Fibroblast of mammary gland (primary cell): ENCODE measurements around the gene B4GALNT3.

Experiments
- DNase-seq: peaks from one replicate; pipeline ENCODE4 v3.0.0-alpha.2; 2010; ENCODE audit warnings: low read depth
- H3K4me3 ChIP-seq: 2 replicates; pipeline ENCODE4 v1.5.1; 2011; ENCODE audit warnings: low read depth, mild to moderate bottlenecking, low read length, moderate library complexity; ENCODE audit not compliant: control insufficient read depth
- TF ChIP-seq, protein P1 (sequence below): conservative IDR thresholded peaks from 2 replicates; pipeline ENCODE4 v1.5.1; 2011; ENCODE audit warnings: low read depth, low read length, inconsistent platforms; ENCODE audit not compliant: control insufficient read depth, insufficient read depth

Gene B4GALNT3

DNA sequence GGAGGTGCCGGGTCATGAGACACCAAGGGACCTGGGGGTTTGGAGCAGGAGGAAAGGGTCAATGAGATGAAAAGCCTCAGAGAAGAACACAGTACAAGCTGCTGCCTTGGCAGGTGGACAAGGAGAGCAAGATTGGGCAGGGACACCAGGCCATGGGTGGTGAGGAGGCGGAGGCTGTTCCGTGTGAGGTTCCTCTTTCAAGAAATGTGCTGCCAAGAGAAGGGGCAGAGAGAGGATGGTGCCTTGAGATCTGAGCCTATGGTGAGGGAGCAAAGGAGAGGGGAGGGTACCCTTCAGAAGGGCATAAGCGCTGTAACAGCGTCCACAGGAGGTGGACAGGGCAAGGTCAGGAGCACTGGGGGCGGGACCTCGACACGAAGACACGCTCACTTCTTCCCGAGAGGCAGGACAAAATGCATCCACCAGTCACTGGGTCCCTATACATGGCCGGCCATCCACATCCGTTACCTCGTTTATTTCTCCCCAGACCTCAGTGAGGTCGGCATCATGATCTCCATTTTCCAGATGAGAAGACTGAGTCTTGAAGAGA is 100.2 kb downstream of the B4GALNT3 start:
- no peak overlapping the region for H3K4me3 ChIP-seq
- TF ChIP-seq, protein P1, sequence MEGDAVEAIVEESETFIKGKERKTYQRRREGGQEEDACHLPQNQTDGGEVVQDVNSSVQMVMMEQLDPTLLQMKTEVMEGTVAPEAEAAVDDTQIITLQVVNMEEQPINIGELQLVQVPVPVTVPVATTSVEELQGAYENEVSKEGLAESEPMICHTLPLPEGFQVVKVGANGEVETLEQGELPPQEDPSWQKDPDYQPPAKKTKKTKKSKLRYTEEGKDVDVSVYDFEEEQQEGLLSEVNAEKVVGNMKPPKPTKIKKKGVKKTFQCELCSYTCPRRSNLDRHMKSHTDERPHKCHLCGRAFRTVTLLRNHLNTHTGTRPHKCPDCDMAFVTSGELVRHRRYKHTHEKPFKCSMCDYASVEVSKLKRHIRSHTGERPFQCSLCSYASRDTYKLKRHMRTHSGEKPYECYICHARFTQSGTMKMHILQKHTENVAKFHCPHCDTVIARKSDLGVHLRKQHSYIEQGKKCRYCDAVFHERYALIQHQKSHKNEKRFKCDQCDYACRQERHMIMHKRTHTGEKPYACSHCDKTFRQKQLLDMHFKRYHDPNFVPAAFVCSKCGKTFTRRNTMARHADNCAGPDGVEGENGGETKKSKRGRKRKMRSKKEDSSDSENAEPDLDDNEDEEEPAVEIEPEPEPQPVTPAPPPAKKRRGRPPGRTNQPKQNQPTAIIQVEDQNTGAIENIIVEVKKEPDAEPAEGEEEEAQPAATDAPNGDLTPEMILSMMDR, result no peak
- no peak for DNase-seq

DNA sequence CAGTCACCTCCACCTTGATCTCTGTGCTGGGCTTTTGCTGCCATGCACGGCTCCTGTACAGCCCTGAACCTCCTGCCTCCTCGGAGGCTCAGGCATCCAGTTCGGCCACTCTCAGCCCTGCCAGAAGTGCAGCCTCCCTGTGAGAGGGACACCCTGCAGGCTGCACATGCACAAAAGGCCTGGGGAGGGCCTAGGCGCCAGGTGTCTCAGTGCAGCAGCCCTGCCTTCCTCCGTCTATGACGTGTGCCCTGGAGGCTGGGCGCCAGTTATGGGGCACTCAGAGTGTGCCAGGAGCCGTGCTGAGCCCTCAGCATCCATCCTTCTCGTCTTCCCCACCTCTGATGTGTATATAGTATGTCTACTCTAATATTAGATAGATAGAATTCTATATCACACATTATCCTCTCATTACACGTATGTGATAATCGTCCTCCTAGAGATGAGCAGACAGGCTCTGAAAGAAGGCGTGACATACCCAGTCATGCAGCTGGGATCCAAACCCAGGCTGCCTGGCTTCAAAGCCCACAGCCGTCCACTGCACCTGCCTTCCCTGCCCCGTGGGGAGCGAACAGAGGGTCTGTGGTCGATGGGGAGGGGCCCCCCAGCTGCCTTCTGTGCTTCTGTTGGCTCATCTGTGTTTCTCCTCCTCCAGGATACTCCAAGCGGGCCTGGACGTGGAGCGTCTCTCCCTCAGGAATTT is 101.1 kb downstream of the B4GALNT3 start:
- TF ChIP-seq, protein P1, result no peak
- no peak overlapping the region for H3K4me3 ChIP-seq
- no peak for DNase-seq

DNA sequence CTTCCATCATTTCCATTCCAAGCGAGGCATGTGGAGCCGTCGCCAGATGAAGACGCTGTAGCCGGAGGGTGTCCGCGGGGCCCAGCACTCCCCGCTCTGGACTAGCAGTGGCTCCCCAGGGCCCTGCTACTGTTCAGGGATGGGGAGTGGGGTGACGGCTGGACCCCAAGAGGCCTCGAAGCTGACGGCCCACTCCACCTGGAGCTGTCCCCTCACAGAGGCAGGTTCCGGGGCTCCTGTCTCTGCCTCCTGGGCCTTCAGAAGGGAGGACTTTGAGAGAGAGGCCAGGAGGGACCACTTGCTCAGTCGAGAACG is 101.6 kb downstream of the B4GALNT3 start:
- TF ChIP-seq, protein P1, result no peak
- no peak overlapping the region for H3K4me3 ChIP-seq
- no peak for DNase-seq

DNA sequence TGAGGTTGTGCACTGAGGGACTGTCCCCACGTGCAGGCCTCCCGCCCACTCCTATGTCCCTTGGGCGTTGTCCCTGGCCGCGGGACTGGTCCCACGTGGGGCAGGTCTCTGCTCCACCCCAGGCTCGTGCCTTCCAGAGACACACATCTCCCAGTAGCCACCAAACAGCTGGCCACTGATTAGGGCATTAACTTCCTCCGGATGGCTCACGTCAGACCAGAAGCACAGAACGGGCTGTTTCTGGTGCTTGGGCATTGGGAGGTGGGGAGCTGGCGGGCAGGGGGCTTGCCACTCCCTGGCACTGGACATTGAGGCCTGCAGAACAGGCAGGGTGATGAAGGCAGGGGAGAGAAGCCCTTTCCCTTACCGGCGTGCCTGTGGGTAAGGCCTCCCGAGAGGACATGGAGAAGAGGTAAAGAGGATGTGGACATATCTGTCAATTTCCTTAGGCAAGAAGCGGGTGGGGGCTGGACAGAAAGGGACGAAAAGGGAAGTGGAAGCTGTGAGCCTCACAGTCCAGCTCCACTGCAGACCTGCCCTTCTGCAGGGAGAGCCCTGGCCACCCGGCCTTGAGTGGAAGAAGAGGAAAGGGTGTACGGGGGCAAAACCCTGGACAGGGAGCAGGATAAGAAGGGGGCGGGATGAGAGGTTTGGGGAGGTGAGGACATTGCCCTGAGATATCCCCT is 102.3 kb downstream of the B4GALNT3 start:
- DNase-seq, result no peak
- TF ChIP-seq, protein P1, result no peak
- H3K4me3 ChIP-seq, result no peak overlapping the region

DNA sequence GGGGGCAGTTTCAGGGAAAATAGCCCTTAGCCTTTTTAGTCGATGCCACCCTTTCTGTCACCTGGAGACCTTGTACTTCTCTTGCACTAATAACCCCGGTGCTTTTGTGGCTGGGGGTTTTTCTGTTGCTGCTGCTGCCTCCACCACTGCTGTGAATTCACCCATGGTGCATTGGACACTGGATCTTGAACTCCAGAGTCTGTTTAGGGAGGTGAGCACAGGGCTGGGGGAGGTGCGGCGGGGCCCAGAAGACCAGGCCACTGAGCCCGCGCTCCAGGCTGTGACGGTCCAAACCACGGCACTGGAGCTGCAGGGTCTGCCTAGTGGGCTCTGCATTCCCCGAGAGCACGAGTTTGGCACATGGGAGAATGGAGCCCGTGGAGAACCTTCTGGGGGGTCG is 102.9 kb downstream of the B4GALNT3 start:
- no peak overlapping the region for H3K4me3 ChIP-seq
- TF ChIP-seq, protein P1, result no peak
- no peak for DNase-seq

DNA sequence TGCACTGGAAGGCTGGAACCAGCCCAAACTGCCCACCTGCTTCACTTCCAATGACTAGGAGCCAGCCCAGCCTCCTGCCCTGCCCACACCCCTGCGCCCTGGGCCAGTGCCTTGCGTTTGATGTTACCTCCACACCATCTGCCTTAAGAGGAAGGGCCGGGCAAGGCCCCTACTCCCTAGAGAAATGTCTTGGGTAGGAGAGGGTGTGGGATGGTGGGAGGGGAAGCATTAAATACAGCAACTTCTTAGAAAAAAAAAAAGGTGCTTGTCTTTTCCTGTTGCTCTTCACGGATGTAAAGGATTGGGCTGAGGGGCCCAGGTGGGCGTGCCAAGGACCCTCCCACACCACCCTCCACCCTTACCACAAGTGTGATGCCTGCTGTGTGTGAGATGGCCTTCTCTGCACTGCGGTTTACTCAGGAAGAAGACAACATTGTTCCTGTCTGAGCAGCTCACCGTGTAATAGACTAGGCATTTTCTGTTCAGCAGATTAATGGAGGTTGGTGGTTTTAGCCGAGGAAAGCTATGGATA is 103.6 kb downstream of the B4GALNT3 start:
- DNase-seq, result no peak
- TF ChIP-seq, protein P1, result no peak
- no peak overlapping the region for H3K4me3 ChIP-seq
